ENCODE data around the gene RSAD2.

DNA sequence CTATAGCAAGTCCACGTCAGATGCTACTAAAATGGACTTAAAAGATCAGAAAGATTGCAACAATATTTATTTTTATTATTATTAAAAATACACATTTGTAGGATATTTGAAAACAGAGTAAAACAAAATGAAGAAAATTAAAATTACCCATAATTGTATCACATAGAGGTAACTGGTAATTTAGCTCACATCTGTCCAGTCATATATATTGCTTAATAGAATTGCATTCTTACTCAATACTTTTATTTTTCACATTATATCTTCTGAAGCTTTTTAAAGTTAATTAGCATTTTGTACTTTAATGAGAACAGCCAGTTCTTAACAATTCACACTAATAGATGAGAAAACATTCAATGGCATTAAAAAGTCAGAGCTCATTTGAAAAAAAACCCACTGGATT, 28.1 kb downstream of the RSAD2 start:
- TF ChIP-seq ELK1 (IDR thresholded peaks at IDR 0.05; ENCODE audit: low read depth, low read length) (no peak), CTCF (IDR thresholded peaks at IDR 0.05) (no peak), POLR2A (IDR thresholded peaks at IDR 0.05; ENCODE audit: low read length) (no peak), EP300 (IDR thresholded peaks at IDR 0.05) (no peak), CEBPB (IDR thresholded peaks at IDR 0.05) (peak in 1 of 2 experiments; percentile 30; a peak in 1 of 4 replicates), MAFK (IDR thresholded peaks at IDR 0.05; ENCODE audit: partially characterized antibody) (no peak), BHLHE40 (IDR thresholded peaks at IDR 0.05; ENCODE audit: low read depth, low read length) (no peak), MYC (IDR thresholded peaks at IDR 0.05; ENCODE audit: borderline replicate concordance, low read length) (no peak), CBX8 (IDR thresholded peaks at IDR 0.05) (no peak), REST (IDR thresholded peaks at IDR 0.05) (no peak), RARB (CRISPR knock-in tag; IDR thresholded peaks at IDR 0.05) (no peak), NFE2L2 (conservative IDR thresholded peaks at IDR 0.05; ENCODE audit: low read length) (no peak), TP53 (CRISPR knock-in tag; IDR thresholded peaks at IDR 0.05) (no peak)
